GM18858 (cell line): ENCODE measurements around the gene KLC4.
"Not testable (repeated sequence)": the region's sequence is repeated elsewhere in the genome, so short reads cannot be mapped to it uniquely, and the experiment has no call there.

Experiments used
- ATAC-seq: cut with Tn5 transposase; IDR thresholded peaks from one replicate; pipeline ENCODE4 v1.9.1; 2021; ENCODE audit not compliant: unreplicated experiment

Gene KLC4

DNA sequence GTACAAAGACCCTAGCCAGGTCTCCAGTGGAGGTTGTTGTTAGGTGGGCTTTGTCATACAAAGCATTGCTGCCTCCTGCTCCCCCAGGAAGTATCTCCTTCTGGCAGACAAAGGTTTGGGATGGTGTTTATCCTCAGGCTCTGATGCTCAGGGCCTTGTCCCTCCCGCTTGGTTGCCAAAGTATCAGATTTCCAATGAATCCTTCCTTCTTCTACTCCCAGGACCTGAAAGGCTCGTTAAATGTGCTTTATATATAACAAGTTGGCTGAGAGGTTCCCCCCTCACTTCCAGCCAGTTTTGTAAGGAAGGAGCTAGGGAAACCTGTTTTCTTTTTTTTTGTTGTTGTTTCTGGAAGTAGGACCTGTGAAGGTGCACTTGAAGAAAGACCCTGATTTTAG, 31.1 kb downstream of the KLC4 start:
- ATAC-seq, result no peak

GRCh38 chr6:43091020-43091419, 31.6 kb downstream of the KLC4 start:
- ATAC-seq, result no peak

GRCh38 chr6:43091436-43091991, 32.1 kb downstream of the KLC4 start:
- ATAC-seq, result no peak

- no peak for ATAC-seq
Observed at GRCh38 chr6:43092635-43093034, 33.2 kb downstream of the KLC4 start.

GRCh38 chr6:43093436-43094289, 34.2 kb downstream of the KLC4 start:
- ATAC-seq, result no peak

DNA sequence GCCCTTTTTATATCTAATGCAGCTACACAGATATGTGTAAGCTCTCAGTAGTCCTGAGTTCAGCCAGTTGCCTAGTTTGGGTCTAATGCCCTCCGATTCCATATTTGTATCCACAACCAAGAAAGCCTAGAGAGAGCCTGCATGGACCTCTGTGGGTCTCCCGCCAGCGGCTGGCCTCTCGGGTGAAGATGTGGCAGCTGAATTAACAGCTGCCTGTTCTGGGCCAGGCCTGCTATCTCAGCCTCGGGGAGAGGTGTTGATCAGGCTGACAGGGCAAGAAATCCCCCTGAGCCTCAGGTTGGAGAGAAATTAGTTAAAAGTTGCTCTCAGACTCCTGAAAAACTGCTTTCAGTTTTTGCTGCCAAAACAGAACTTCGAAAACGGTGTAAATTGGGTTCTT, 36.5 kb downstream of the KLC4 start:
- no peak for ATAC-seq

DNA sequence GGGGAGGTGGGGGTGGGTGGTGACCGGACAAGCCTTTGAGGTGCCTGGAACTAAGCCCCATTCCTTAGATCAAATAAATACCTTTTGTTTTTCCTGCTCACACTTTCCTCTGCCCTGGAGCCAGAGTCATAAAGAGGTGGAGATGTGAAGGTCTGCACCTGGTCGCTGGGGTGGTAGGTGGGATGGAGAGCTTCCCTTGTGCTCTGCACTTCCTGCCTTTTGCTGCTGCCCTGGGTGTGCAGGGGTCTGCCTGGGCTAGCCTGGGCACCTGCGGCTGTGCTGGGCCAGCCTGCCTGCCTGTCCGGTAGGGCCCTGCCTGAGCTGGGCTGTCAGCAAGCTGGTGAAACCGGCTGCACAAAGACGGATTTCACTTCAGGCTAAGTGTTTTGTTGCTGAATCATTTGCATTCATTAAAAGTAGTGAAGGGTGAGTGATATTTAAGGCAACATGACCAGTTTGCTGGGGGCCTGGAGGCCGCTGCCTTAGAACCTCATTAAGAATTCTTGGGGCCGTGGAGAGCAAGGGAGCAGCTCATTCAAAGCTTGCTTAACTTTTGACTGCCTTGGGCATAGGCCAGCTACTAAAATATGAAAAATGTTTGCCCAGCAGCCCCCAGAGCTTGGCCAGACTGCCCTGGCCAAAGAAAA, 37.1 kb downstream of the KLC4 start:
- no peak for ATAC-seq

- no peak for ATAC-seq
Observed at GRCh38 chr6:43097098-43097489, 37.7 kb downstream of the KLC4 start.

GRCh38 chr6:43097502-43097901, 38.1 kb downstream of the KLC4 start:
- ATAC-seq, result no peak

- no peak for ATAC-seq
Observed at GRCh38 chr6:43101497-43101896, 42.1 kb downstream of the KLC4 start.

GRCh38 chr6:43103253-43103876, 43.9 kb downstream of the KLC4 start:
- ATAC-seq, result no peak

DNA sequence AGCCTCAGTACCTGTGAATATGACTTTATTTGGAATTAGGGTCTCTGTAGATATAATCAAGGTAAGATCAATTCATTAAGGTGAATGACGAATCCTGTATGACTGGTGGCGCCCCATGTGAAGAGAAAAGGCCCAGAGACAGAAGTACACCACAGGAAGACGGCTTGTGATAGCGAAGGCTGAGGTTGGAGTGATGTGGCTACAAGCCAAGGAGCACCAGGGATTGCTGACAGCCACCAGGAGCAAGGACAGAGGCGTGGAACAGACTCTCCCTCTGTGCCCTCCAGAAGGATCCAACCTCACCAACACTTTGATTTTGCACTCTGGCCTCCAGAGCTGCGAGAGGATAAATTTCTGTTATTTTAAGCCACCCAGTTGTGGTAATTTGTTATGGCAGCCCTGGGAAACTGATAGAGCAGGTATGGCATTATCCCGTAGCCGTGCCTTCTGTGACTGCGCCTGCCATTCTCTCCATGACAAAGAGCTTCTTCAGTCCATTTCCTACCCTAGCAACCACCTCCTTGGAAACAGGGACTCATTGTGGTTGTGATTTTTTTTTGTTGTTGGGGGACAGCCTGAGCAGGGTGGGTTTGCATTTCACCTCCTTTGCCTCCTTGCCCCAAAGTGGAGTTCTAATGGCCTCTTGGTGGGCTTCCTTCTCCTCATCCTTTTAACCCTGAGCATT, 46.2 kb downstream of the KLC4 start:
- ATAC-seq, result no peak

DNA sequence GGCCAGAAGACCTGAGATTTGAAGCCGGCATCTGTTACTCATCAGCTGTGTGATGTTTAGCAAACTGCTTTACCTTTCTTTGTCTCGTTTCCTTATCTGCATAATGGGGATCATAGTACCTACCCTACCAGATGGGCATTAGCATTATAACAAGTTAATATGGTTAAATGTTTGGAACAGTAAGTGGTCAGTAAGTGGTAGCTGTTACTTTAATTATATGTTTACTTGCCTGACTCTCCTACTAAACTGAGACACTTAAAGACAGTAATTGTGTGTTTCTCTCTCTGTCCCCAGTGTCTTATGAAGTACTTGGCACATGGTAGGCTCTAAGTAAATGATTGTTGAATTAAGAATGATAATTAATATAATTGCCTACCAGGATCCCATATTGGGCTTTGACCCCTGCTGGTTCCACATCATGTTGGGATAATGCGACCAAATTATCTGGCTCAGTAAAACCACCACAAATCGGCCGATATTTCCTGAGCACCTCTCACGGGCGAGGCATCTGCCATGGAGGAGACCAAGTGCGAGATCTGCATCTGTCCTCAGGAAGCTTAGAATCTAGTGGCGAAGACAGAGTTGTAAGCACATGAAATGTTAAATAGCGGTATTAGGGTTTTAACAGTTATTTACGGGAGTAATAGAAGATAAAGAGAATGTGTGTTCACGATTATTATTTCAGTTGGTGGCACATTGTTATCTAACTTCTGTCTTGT, 48.1 kb downstream of the KLC4 start:
- no peak for ATAC-seq

DNA sequence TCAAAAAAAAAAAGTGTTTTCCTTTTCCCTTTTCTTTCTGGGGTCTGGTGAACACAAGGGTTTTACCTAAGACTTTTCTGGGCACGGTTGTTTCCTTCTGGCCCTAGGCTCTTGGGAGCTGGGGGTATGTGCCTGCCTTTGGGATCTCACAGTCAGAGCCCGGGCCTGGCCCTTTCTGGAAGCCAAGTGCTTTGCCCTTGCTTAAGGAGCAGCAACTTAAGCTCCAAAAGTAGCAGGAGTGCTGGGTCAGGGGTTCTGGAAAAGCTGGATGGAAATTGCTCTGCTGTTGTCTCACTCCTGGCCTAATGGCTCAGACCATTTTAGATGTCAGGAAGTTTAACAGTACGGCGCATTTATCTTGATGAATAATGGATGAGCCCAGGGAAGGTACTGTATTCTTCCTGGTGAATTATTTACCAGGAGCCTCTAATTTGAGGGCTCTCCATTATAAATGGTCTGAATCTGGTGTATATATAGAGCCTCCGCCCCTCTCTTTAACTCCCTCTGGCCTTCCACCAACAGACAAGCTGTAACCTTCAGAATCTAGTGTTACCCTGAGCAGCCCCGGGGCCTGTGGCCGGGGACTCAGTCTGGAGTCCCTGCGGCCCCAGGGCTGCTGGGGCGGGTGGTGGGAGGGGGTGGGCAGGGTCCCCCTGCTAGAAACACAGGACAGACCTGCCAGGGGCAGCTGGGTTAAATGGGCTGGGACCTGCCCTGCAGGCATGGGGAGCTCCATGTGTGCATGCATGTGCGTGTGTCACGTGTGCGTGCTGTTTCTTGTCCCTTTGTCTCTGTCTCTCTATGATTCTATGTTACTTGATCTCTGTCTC, 54.2 kb downstream of the KLC4 start:
- no peak for ATAC-seq

DNA sequence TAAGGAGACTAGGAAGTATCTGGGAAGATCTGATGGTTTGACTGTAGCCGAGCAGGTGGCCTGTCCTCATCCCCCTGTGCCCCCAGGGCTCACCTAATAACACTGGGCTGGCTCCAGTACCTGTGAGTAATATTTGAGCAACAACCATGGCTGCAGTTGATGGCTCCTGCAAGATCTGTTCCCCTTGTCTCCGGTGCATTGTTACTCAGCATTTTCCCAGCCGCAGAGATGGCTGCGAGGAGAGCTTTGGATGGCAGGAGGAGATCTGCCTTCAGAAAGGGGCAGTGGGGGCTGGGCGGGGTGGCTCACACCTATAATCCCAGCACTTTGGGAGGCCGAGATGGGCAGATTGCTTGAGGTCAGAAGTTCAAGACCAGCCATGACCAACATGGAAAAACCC, 55.9 kb downstream of the KLC4 start:
- no peak for ATAC-seq

DNA sequence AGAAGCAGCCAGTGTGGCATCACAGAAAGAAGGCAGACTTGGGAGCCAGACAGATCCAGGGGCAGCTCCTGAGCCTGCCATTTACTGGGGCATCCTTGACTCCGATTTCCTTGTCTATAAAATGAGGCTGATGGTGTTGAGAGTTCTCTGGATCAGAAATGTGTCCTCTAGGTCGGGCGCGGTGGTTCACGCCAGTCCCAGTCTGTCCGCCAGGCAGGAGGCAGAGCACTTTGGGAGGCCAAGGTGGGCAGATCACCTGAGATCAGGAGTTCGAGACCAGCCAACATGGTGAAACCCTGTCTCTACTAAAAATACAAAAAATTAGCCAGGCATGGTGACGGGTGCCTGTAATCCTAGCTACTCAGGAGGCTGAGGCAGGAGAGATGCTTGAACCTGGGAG, 58.0 kb downstream of the KLC4 start:
- not testable (repeated sequence) for ATAC-seq

DNA sequence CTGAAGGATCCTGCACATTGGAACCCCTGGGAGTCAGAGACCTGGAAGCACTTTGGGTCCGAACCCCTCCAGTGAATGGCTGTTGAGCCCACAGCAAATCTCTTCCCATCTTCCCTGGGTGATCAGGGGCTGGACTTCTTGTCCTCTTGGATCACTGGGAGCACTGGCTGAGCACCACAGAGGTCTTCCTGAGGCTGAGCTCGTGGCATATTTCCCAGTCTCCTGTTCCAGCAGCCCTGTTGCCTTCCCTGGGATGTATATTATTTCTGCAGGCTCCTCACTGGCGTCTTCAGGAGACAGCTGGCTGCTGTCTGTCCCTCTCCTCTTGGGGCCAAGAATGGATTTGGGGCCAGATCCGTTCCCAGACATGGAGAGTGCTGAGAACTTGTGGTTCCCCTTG, 60.1 kb downstream of the KLC4 start:
- no peak for ATAC-seq

DNA sequence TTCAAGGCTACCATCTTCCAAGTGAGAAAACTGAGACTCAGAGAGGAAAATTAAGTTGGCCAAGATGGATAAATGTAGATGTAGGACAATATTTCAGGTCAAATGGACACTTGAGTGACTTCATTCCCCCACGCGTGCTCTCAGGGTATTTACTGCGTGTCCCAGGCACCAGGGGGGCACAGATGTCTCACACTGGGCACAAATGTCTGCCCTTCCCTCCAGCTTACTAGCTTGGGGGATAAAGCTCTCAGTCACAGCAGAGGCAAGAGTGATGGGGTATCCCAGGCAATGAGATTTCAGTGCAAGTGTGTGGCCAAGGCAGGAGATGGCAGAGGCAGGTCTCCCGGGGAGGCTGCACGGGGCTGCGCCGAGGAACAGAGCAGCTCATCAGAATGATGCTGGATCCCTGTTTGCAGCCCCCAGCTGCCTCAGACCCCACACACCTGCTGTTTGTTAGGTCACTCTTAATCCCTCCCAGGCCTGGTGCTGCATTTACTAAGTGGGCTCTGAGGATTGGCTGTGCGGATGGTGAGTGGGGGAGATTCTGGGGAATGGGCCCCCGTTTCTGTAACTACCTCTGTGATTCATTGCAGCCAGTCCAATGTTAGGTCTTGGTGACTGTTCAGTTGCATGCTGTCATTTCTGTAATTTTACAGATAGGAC, 60.8 kb downstream of the KLC4 start:
- no peak for ATAC-seq
